GM12865 (cell line): ENCODE results near the gene RAB40C.
A peak's percentile ranks its signal among the peaks of the same experiment; 100 is the strongest.

ENCODE experiments used
- DNase-seq: peaks from one replicate; pipeline ENCODE4 v3.0.0; 2010; ENCODE audit warnings: low read depth
- H3K4me3 ChIP-seq: 2 replicates; pipeline ENCODE4 v1.5.1; 2011; ENCODE audit warnings: mild to moderate bottlenecking, low read depth, low read length, control low read depth
- CTCF ChIP-seq: IDR thresholded peaks from 2 replicates; pipeline ENCODE4 v1.5.1; 2011; ENCODE audit warnings: low read length, control low read depth, low read depth, inconsistent platforms; ENCODE audit not compliant: insufficient read depth; ENCODE audit errors: missing control alignments

RAB40C gene

GRCh38 chr16:589658-590187, at the start of gene RAB40C:
TSS of gene RAB40C (plus strand) at chr16:590066. CDS start at chr16:590292, 226 bp downstream.
- TF ChIP-seq CTCF, result no peak
- H3K4me3 ChIP-seq, result peak within 1 kb of the TSS; percentile 77
- DNase-seq, result peak; percentile 100

- TF ChIP-seq CTCF, result no peak
- DNase-seq, result no peak
- H3K4me3 ChIP-seq, result no peak overlapping the region
Measured at GRCh38 chr16:540645-541340, 49.1 kb upstream of the RAB40C start.

- no peak overlapping the region for H3K4me3 ChIP-seq
- TF ChIP-seq CTCF, result no peak
- no peak for DNase-seq
Measured at GRCh38 chr16:543301-544164, 46.3 kb upstream of the RAB40C start.

GRCh38 chr16:544517-544916, 45.3 kb upstream of the RAB40C start:
- H3K4me3 ChIP-seq, result no peak overlapping the region
- DNase-seq, result no peak
- no peak for TF ChIP-seq CTCF

- DNase-seq, result no peak
- TF ChIP-seq CTCF, result no peak
- no peak overlapping the region for H3K4me3 ChIP-seq
Measured at GRCh38 chr16:546909-547770, 42.7 kb upstream of the RAB40C start.

GRCh38 chr16:548586-548985, 41.3 kb upstream of the RAB40C start:
- TF ChIP-seq CTCF, result no peak
- no peak overlapping the region for H3K4me3 ChIP-seq
- no peak for DNase-seq
